Epithelial cell of esophagus (primary cell): ENCODE measurements around the gene COL1A1.

ENCODE experiments used
- DNase-seq: peaks from one replicate; pipeline ENCODE4 v3.0.0; 2010; ENCODE audit warnings: low read depth
- H3K4me3 ChIP-seq: 2 replicates; pipeline ENCODE4 v1.5.1; 2011; ENCODE audit warnings: mild to moderate bottlenecking, low read length, control low read depth
- TF ChIP-seq, protein P1 (sequence below): IDR thresholded peaks from 2 replicates; pipeline ENCODE4 v1.5.1; 2011; ENCODE audit warnings: low read depth, mild to moderate bottlenecking, low read length, control low read depth, inconsistent platforms; ENCODE audit not compliant: insufficient read depth; ENCODE audit errors: missing control alignments

Gene COL1A1

DNA sequence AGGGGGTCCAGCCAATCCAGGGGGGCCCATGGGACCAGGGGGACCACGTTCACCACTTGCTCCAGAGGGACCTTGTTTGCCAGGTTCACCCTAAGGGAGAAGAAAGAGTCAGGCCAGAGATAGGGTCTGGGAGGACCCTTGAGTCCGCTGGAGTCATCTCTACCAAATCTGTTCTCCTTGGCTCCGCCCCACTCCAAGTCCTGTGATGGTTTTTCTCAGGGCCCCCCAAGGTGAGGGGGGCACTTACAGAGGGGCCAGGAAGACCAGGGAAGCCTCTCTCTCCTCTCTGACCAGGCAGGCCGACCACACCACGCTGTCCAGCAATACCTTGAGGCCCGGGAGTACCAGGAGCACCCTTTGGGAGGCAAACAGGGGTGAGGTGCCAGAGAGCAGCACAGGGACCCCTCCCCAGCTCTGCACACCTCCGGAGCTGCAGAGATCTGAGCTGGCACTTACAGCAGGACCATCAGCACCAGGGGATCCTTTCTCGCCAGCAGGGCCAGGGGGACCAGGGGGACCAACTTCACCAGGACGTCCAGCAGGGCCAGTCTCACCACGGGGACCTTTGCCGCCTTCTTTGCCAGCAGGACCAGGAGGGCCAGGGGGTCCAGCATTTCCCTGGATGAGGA is 12.4 kb downstream of the COL1A1 start:
- DNase-seq, result no peak
- H3K4me3 ChIP-seq, result no peak overlapping the region
- TF ChIP-seq, protein P1, sequence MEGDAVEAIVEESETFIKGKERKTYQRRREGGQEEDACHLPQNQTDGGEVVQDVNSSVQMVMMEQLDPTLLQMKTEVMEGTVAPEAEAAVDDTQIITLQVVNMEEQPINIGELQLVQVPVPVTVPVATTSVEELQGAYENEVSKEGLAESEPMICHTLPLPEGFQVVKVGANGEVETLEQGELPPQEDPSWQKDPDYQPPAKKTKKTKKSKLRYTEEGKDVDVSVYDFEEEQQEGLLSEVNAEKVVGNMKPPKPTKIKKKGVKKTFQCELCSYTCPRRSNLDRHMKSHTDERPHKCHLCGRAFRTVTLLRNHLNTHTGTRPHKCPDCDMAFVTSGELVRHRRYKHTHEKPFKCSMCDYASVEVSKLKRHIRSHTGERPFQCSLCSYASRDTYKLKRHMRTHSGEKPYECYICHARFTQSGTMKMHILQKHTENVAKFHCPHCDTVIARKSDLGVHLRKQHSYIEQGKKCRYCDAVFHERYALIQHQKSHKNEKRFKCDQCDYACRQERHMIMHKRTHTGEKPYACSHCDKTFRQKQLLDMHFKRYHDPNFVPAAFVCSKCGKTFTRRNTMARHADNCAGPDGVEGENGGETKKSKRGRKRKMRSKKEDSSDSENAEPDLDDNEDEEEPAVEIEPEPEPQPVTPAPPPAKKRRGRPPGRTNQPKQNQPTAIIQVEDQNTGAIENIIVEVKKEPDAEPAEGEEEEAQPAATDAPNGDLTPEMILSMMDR, result no peak

DNA sequence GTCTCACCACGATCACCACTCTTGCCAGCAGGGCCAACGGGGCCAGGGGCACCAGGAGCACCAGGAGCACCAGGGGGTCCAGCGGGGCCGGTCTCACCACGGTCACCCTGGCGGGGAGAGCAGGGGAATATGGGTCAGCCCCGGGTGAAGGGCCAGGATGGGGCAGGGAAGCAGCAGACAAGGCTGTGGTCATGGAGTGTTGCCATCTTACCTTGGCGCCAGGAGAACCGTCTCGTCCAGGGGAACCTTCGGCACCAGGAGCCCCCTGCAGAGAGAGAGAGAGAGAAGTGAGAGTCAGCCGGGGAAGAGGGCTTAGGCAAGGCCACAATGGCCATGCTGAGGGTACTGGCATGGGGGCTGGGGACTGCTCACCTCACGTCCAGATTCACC is 12.9 kb downstream of the COL1A1 start:
- no peak for DNase-seq
- TF ChIP-seq, protein P1, result no peak
- no peak overlapping the region for H3K4me3 ChIP-seq

DNA sequence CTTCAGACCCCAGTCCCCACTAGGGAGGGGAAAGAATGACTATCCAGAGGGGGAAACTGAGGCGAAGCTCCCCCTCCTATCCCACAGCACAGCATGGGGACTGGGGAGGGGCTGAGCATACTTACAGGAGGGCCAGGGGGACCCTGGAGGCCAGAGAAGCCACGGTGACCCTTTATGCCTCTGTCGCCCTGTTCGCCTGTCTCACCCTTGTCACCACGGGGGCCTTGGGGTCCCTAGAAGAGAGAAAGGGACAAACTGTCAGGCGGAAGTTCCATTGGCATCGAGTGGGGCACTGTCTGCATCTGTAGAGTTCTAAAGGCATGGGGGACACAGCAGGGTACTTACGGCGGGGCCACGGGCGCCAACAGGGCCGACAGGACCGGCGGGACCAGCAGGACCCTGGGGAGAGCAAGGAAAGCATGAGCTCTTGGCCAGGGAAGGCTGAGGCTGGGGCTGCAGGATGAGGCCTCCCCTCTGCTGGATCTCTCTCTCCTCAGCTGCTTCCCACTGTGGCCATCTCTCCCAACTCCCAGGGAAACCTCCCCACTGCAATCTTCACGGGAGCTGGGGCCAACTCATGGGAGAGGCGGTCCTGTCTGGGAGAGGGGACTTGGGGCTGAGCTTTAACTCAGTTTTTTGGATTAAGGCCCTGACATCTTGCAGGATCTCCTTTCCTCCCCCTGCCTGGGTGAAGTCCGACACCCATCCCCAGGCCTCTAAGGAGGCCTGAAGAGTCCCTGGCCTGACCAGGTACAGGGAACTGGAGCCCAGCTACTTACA is 13.5 kb downstream of the COL1A1 start:
- no peak for DNase-seq
- H3K4me3 ChIP-seq, result no peak overlapping the region
- TF ChIP-seq, protein P1, result no peak

DNA sequence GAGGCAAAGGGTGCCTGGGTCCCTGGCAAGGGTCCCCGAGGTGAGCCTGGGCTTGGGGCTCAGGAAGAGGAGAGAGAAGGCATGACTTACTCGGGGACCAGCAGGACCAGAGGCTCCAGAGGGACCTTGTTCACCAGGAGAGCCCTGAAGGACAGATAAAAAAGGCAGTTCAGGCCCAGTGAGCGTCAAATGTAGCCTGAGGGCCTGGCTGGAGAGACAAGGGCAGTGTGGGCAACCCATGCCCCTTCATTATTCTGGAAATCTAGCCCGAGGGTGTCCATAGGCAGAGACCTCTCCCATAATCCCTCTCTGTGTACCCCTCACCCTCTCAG is 14.1 kb downstream of the COL1A1 start:
- TF ChIP-seq, protein P1, result no peak
- no peak for DNase-seq
- no peak overlapping the region for H3K4me3 ChIP-seq

DNA sequence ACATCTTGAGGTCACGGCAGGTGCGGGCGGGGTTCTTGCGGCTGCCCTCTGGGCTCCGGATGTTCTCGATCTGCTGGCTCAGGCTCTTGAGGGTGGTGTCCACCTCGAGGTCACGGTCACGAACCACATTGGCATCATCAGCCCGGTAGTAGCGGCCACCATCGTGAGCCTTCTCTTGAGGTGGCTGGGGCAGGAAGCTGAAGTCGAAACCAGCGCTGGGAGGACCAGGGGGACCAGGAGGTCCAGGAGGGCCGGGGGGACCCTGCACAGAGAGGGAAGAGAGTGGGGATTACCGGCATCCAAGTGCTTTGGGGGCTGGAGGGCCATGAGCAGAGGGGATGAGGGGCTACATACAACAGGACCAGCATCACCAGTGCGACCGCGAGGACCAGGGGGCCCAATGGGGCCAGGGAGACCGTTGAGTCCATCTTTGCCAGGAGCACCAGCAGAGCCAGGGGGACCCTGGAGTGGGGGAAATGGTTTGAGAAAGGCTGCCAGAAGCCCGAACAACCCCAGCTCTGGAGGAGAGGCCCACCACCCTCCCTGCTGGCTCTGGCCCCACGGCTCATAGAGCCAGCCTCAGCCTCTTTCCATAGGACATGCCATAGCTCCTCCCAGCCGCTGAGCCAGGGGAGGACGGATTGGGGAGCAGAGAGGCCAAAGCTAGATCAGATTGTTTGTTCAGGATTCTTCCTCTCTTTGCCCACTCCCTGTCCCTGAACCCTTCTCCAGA is 14.6 kb downstream of the COL1A1 start:
- TF ChIP-seq, protein P1, result no peak
- H3K4me3 ChIP-seq, result no peak overlapping the region
- no peak for DNase-seq

DNA sequence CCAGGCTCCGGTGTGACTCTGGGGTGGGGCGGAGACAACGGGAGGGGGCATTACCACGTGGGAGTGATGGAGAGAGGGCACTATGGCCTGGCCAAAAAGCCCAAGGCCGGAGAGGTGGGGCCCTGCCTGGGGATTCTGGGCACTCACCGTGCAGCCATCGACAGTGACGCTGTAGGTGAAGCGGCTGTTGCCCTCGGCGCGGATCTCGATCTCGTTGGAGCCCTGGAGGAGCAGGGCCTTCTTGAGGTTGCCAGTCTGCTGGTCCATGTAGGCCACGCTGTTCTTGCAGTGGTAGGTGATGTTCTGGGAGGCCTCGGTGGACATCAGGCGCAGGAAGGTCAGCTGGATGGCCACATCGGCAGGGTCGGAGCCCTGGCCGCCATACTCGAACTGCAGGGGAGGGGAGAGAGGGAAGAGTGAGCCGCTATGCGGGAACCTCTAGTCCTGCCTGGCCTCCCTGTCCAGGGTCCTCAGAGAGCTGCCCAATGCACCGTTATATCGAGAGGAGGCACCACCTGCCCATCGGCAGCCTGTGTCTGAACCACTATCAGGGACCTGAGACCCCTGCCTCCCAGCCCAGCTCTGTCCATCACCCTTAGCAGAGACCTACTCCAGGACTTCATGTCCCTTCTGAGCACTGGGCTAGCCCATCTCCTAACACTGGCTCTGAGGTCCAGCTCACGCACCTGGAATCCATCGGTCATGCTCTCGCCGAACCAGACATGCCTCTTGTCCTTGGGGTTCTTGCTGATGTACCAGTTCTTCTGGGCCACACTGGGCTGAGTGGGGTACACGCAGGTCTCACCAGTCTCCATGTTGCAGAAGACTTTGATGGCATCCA is 15.6 kb downstream of the COL1A1 start:
- DNase-seq, result no peak
- TF ChIP-seq, protein P1, result no peak
- no peak overlapping the region for H3K4me3 ChIP-seq
